C4-2B (cell line): ENCODE measurements around the gene PDE4D.

ENCODE experiments used
- ZFX ChIP-seq: fragments of 450-650 bp; IDR thresholded peaks from 2 replicates; pipeline ENCODE4 v1.6.1; 2017
- TF ChIP-seq, protein P1 (sequence below): fragments of 450-650 bp; conservative IDR thresholded peaks from 2 replicates; pipeline ENCODE4 v1.5.1; 2017; ENCODE audit warnings: mild to moderate bottlenecking

- TF ChIP-seq, protein P1, sequence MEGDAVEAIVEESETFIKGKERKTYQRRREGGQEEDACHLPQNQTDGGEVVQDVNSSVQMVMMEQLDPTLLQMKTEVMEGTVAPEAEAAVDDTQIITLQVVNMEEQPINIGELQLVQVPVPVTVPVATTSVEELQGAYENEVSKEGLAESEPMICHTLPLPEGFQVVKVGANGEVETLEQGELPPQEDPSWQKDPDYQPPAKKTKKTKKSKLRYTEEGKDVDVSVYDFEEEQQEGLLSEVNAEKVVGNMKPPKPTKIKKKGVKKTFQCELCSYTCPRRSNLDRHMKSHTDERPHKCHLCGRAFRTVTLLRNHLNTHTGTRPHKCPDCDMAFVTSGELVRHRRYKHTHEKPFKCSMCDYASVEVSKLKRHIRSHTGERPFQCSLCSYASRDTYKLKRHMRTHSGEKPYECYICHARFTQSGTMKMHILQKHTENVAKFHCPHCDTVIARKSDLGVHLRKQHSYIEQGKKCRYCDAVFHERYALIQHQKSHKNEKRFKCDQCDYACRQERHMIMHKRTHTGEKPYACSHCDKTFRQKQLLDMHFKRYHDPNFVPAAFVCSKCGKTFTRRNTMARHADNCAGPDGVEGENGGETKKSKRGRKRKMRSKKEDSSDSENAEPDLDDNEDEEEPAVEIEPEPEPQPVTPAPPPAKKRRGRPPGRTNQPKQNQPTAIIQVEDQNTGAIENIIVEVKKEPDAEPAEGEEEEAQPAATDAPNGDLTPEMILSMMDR = no peak
- no peak for TF ChIP-seq ZFX
These were observed 792.7 kb downstream of the PDE4D start for GRCh38 chr5:59100875-59101274.
